ENCODE measurements around the gene IRAK1. TPM values are rescaled to one million over a fixed set of nuclear protein-coding genes. Genes with fewer than 3 reads are reported as not detected.

The IRAK1 gene
- total and polyA plus RNA-seq, 10 of the 15 experiments (the other 5 are each of a cell fraction or from before 2014, with no cell fraction given): 4.2 to 136 (median 39.5) TPM

- ChIA-PET POLR2A (no interaction called here), CTCF (interaction anchor here (1.1 to 2.1 kb wide), 3 partner anchors 37 to 105 kb away, joined by 3 to 9 read pairs (median 3); no protein-coding TSS in a partner anchor), RAD21 (ENCODE audit: unreplicated experiment) (no interaction called here), SMC1A (ENCODE audit: uncharacterized antibody, unreplicated experiment) (interaction anchor here (2.1 kb wide), 1 partner anchor 9 kb away, joined by 5 read pairs; no protein-coding TSS in a partner anchor)
- DNase-seq (ENCODE audit: low read depth, low spot score) (no peak), FAIRE-seq (no peak), ATAC-seq (no peak)
- no peaks in the 10 kb centered on the region for H3K27me3 ChIP-seq (replicated peaks in 1 of 2; ENCODE audit: control insufficient read depth in 2 of 2, insufficient read depth in 2 of 2, low read length in 1 of 2)
- intact Hi-C loops (cut with micrococcal nuclease; ENCODE audit: unreplicated experiment) (loop anchor here (5.0 kb wide), 2 partner anchors 38 to 288 kb away; partner anchors contain the start of gene PLXNB3), in situ Hi-C loops (cut with MboI) (no loop called here)
- TF ChIP-seq MLLT1 (IDR thresholded peaks at IDR 0.05) (no peak), POLR2A (IDR thresholded peaks at IDR 0.05; ENCODE audit: low read depth, low read length) (no peak), WRNIP1 (IDR thresholded peaks at IDR 0.05; ENCODE audit: borderline replicate concordance, low read depth, low read length) (no peak), CBX5 (IDR thresholded peaks at IDR 0.05; ENCODE audit: low read depth) (no peak), BRCA1 (IDR thresholded peaks at IDR 0.05; ENCODE audit: low read depth, low read length) (no peak), ZNF24 (IDR thresholded peaks at IDR 0.05) (no peak), ZSCAN29 (IDR thresholded peaks at IDR 0.05) (no peak), NR2C1 (IDR thresholded peaks at IDR 0.05) (no peak)
- no TSS peak for BruUV-seq (replicated peaks)
- H3K9me3 ChIP-seq (replicated peaks; ENCODE audit: control insufficient read depth, insufficient read depth, low read length): no peaks in the 10 kb centered on the region
- H3K27ac ChIP-seq (ENCODE audit: control insufficient read depth, insufficient read depth): no peak overlapping the region
- no peaks in the 10 kb centered on the region for H4K20me1 ChIP-seq (ENCODE audit: control insufficient read depth, insufficient read depth)
- no peak overlapping the region for H3K4me3 ChIP-seq
- no peak overlapping the region for H3K4me2 ChIP-seq (ENCODE audit: control insufficient read depth, insufficient read depth)
- no peaks in the 10 kb centered on the region for H3K4me1 ChIP-seq (ENCODE audit: control insufficient read depth, insufficient read depth, low read length)
- H3K79me2 ChIP-seq (ENCODE audit: control insufficient read depth, insufficient read depth, low read length): no peaks in the 10 kb centered on the region; the same call in none of the 2 replicates
- 54% methylated on average over 7 of the region's 7 CpGs for WGBS (ENCODE audit: insufficient coverage, insufficient replicate concordance, low lambda C conversion rate, missing lambda C conversion rate)
- no peak overlapping the region for H3K9ac ChIP-seq (ENCODE audit: control insufficient read depth, insufficient read depth, low read length)
- peaks cover 3 to 5% of the 10 kb centered on the region in 2 experiments; a peak in 3 of 4 replicates for H3K36me3 ChIP-seq (ENCODE audit: control insufficient read depth in 2 of 2, insufficient read depth in 2 of 2, low read length in 1 of 2)
- no peak overlapping the region for H2AFZ ChIP-seq (ENCODE audit: control insufficient read depth, low read depth, low read length)
Measured at GRCh38 chrX:154050113-154050495, 30.4 kb upstream of the IRAK1 start.
